Measurements from ENCODE around the gene PTRH1. TPM values are rescaled to one million over a fixed set of nuclear protein-coding genes. Genes with fewer than 3 reads are reported as not detected.

Gene PTRH1
- total and polyA plus RNA-seq, 7 experiments from 2014 or later, result 7.8 to 28.7 (median 9.4) TPM

DNA sequence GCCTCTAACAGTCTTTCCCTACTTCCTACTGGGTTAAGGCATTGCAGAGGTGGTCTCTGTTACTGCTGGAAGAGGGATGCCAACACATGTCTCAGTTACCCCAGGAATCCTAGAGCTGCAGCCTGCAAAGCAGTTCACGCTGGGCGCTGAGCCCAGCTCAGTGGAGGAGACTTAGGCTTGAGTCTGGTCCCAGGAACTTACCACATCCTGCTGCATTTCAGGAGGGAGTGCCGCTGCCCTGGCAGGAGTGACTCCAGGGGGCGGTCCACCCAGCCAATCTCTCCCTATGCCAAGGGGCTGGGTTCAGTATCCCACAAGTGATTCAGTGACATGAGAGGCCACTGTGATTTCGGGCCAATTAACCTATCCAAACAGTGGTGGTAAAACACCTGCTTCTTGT lies 8.0 kb upstream of the PTRH1 start:
- CTCF ChIA-PET, result interaction anchor here (0.6 kb wide), 1 partner anchor 336 kb away, joined by 4 read pairs; no protein-coding TSS in a partner anchor
- no peaks in the 10 kb centered on the region for H3K9me3 Mint-ChIP-seq
- Histone ChIP-seq H3K4me1 (ENCODE audit: control insufficient read depth in 2 of 2, insufficient read depth in 2 of 2, low read length in 2 of 2) (peaks cover 16 to 26% of the 10 kb centered on the region in 2 donors), H3K4me3 (ENCODE audit: low read length) (no peak overlapping the region), H3K27ac (ENCODE audit: low read depth, low read length) (no peak overlapping the region), H3K36me3 (ENCODE audit: control insufficient read depth in 2 of 3, insufficient read depth in 3 of 3, low read length in 3 of 3) (no peaks in the 10 kb centered on the region), H3K27me3 (ENCODE audit: control insufficient read depth in 2 of 2, insufficient read depth in 2 of 2, low read length in 2 of 2) (no peaks in the 10 kb centered on the region), H3K9me3 (ENCODE audit: control insufficient read depth in 2 of 3, low read length in 3 of 3) (no peaks in the 10 kb centered on the region)
- H3K4me3 Mint-ChIP-seq, result peak overlapping the region in 1 of 10 donors; percentile 51
- H3K27me3 Mint-ChIP-seq, result no peaks in the 10 kb centered on the region
- POLR2A ChIA-PET, result interaction anchor here (0.6 to 0.9 kb wide), 3 partner anchors 11 to 148 kb away, joined by 3 to 6 read pairs (median 3); no protein-coding TSS in a partner anchor
- ATAC-seq, result no peak
- intact Hi-C loops (cut with micrococcal nuclease), result no loop called here
- H3K4me1 Mint-ChIP-seq, result peaks cover 14 to 34% (median 21%) of the 10 kb centered on the region in 7 donors
- no peaks in the 10 kb centered on the region for H3K36me3 Mint-ChIP-seq
- peak overlapping the region in 2 of 9 donors; percentile 19 to 20 for H3K27ac Mint-ChIP-seq
- no peak for DNase-seq

DNA sequence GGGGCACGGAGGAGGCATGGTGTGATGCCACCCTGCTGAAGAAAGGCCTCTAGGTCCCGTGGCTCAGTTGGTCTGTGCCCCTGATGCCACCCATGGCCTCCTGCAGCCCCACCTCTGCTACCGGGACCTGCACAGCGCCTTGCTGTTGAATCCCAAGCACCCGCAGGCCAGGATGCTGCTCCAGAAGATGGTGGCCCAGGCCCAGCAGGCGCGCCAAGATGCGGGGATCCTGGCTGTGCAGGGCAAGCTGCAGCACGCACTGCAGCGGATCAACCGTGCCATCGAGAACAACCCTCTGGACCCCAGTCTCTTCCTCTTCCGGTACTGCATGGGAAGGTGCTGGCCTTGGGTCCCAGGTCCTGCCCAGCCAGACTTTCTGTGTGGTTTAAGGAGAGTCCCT lies 7.5 kb upstream of the PTRH1 start:
- H3K27ac Mint-ChIP-seq, result peak overlapping the region in 1 of 9 donors; percentile 19
- no peak for ATAC-seq
- Histone ChIP-seq H3K36me3 (ENCODE audit: control insufficient read depth in 2 of 3, insufficient read depth in 3 of 3, low read length in 3 of 3) (no peaks in the 10 kb centered on the region), H3K9me3 (ENCODE audit: control insufficient read depth in 2 of 3, low read length in 3 of 3) (no peaks in the 10 kb centered on the region), H3K4me3 (ENCODE audit: low read length) (no peak overlapping the region), H3K4me1 (ENCODE audit: control insufficient read depth in 2 of 2, insufficient read depth in 2 of 2, low read length in 2 of 2) (peaks cover 16 to 26% of the 10 kb centered on the region in 2 donors), H3K27ac (ENCODE audit: low read depth, low read length) (no peak overlapping the region), H3K27me3 (ENCODE audit: control insufficient read depth in 2 of 2, insufficient read depth in 2 of 2, low read length in 2 of 2) (no peaks in the 10 kb centered on the region)
- POLR2A ChIA-PET, result interaction anchor here (0.6 to 0.9 kb wide), 2 partner anchors 12 to 148 kb away, joined by 3 to 6 read pairs; no protein-coding TSS in a partner anchor
- DNase-seq, result no peak
- H3K4me1 Mint-ChIP-seq, result peaks cover 14 to 34% (median 21%) of the 10 kb centered on the region in 7 donors
- H3K27me3 Mint-ChIP-seq, result no peaks in the 10 kb centered on the region
- no peak overlapping the region for H3K4me3 Mint-ChIP-seq
- H3K9me3 Mint-ChIP-seq, result no peaks in the 10 kb centered on the region
- intact Hi-C loops (cut with micrococcal nuclease), result no loop called here
- no peaks in the 10 kb centered on the region for H3K36me3 Mint-ChIP-seq
- CTCF ChIA-PET, result no interaction called here

DNA sequence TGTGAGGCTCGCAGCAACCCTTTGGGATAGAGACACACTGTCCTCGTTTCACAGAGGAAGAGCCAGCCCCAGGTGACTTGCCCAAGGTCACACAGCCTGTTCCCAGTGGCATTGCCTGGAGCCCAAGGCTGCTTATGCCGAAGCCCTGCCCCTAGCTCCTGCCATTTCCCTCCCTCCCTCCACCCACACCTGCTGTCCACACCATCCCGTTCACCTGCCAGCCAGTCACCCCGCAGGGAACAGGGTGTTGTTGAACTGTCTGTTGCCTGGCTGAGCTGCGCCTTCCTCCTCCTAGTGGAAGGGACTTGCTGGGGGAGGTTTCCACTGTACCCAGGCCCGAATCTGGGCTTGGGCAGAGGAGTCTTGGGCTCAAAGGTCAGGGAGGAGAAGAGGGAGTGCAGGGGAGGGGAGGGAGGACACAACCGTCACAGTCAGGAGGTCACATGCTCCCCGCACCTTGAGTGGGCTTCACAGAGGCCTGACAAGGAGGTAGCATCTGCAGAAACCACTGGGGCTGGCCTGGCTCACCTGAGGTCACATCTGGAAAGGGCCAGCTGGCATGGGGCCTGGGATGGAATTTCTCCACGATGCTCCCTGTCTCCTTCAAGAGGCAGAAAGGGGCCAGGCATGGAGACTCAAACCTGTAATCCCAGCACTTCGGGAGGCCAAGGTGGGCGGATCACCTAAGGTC lies 6.7 kb upstream of the PTRH1 start:
- Mint-ChIP-seq H3K9me3 (no peaks in the 10 kb centered on the region), H3K36me3 (no peaks in the 10 kb centered on the region), H3K4me3 (no peak overlapping the region), H3K4me1 (peaks cover 14 to 34% (median 21%) of the 10 kb centered on the region in 7 donors), H3K27me3 (no peaks in the 10 kb centered on the region), H3K27ac (peak overlapping the region in 4 of 9 donors; percentile 45 to 84 (median 64))
- CTCF ChIA-PET, result no interaction called here
- POLR2A ChIA-PET, result interaction anchor here (0.5 to 0.6 kb wide), 2 partner anchors 20 to 29 kb away, joined by 3 read pairs; no protein-coding TSS in a partner anchor
- Histone ChIP-seq H3K4me1 (ENCODE audit: control insufficient read depth in 2 of 2, insufficient read depth in 2 of 2, low read length in 2 of 2) (peaks cover 16 to 26% of the 10 kb centered on the region in 2 donors), H3K36me3 (ENCODE audit: control insufficient read depth in 2 of 3, insufficient read depth in 3 of 3, low read length in 3 of 3) (no peaks in the 10 kb centered on the region), H3K9me3 (ENCODE audit: control insufficient read depth in 2 of 3, low read length in 3 of 3) (no peaks in the 10 kb centered on the region), H3K4me3 (ENCODE audit: low read length) (no peak overlapping the region), H3K27me3 (ENCODE audit: control insufficient read depth in 2 of 2, insufficient read depth in 2 of 2, low read length in 2 of 2) (no peaks in the 10 kb centered on the region), H3K27ac (ENCODE audit: low read depth, low read length) (no peak overlapping the region)
- ATAC-seq (no peak), DNase-seq (no peak)
- intact Hi-C loops (cut with micrococcal nuclease), result no loop called here

GRCh38 chr9:127721391-127721821 lies 5.9 kb upstream of the PTRH1 start:
- Mint-ChIP-seq H3K4me3 (peak overlapping the region in 5 of 10 donors; percentile 41 to 80 (median 62)), H3K9me3 (no peaks in the 10 kb centered on the region), H3K4me1 (peaks cover 14 to 34% (median 21%) of the 10 kb centered on the region in 7 donors), H3K36me3 (no peaks in the 10 kb centered on the region), H3K27me3 (no peaks in the 10 kb centered on the region), H3K27ac (peak overlapping the region in 6 of 9 donors; percentile 21 to 89 (median 74))
- H3K36me3 ChIP-seq (ENCODE audit: control insufficient read depth in 2 of 3, insufficient read depth in 3 of 3, low read length in 3 of 3), result no peaks in the 10 kb centered on the region
- ChIA-PET CTCF (no interaction called here), POLR2A (no interaction called here)
- no peaks in the 10 kb centered on the region for H3K9me3 ChIP-seq (ENCODE audit: control insufficient read depth in 2 of 3, low read length in 3 of 3)
- ATAC-seq (peak; percentile 59), DNase-seq (no peak)
- H3K27me3 ChIP-seq (ENCODE audit: control insufficient read depth in 2 of 2, insufficient read depth in 2 of 2, low read length in 2 of 2), result no peaks in the 10 kb centered on the region
- H3K4me3 ChIP-seq (ENCODE audit: low read length), result no peak overlapping the region
- H3K27ac ChIP-seq (ENCODE audit: low read depth, low read length), result no peak overlapping the region
- peaks cover 17 to 27% of the 10 kb centered on the region in 2 donors for H3K4me1 ChIP-seq (ENCODE audit: control insufficient read depth in 2 of 2, insufficient read depth in 2 of 2, low read length in 2 of 2)
- intact Hi-C loops (cut with micrococcal nuclease), result no loop called here

- DNase-seq (no peak), ATAC-seq (no peak)
- Mint-ChIP-seq H3K27ac (peak overlapping the region in 5 of 9 donors; percentile 42 to 93 (median 75)), H3K36me3 (no peaks in the 10 kb centered on the region), H3K4me3 (peak overlapping the region in 6 of 10 donors; percentile 23 to 80 (median 48)), H3K27me3 (no peaks in the 10 kb centered on the region), H3K4me1 (peaks cover 19 to 40% (median 24%) of the 10 kb centered on the region in 7 donors), H3K9me3 (no peaks in the 10 kb centered on the region)
- Histone ChIP-seq H3K27me3 (ENCODE audit: control insufficient read depth in 2 of 2, insufficient read depth in 2 of 2, low read length in 2 of 2) (no peaks in the 10 kb centered on the region), H3K36me3 (ENCODE audit: control insufficient read depth in 2 of 3, insufficient read depth in 3 of 3, low read length in 3 of 3) (no peaks in the 10 kb centered on the region), H3K4me1 (ENCODE audit: control insufficient read depth in 2 of 2, insufficient read depth in 2 of 2, low read length in 2 of 2) (peaks cover 22 to 32% of the 10 kb centered on the region in 2 donors), H3K9me3 (ENCODE audit: control insufficient read depth in 2 of 3, low read length in 3 of 3) (no peaks in the 10 kb centered on the region), H3K4me3 (ENCODE audit: low read length) (peak overlapping the region; percentile 16), H3K27ac (ENCODE audit: low read depth, low read length) (no peak overlapping the region)
- POLR2A ChIA-PET, result no interaction called here
- intact Hi-C loops (cut with micrococcal nuclease), result no loop called here
- CTCF ChIA-PET, result interaction anchor here (1.4 kb wide), 1 partner anchor 14 kb away, joined by 4 read pairs; the partner anchor contains the start of gene TOR2A
These were observed 5.4 kb upstream of the PTRH1 start for GRCh38 chr9:127720865-127721227.

DNA sequence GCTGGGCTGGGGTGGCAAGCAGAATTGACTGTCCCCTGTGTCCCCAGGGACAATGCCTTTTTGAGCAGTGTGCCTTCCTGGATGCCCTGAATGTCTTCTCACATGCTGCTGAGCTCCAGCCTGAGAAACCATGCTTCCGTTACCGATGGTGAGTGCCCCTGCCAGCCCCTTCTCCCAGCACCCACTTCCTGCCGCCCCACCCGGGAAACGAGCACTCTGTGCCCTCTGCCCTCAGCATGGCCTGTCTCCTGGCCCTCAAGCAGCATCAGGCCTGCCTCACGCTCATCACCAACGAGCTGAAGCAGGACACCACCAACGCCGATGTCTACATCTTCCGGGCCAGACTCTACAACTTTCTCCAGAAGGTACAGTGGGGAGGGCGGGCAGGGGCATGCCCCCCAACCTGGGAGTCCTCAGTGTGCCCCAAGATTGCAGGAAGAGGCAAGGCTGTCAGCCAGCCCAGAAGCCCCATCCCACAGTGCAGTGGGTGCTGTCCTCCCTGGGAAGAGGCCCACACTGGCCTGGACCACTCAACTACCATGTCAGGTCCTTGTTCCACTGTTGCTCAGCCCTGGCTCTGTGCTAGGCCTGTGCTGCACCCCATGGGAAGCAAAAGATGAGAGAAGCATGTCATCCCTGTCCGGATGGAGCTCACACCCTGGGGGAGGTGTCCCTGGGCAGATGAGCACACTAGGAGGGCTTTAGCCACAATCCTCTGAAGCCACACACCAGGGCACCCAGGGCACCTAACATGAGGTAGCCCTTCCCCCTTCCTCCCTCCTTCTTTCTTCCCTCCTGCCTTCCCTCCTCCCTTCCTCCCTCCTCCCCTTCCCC lies 4.8 kb upstream of the PTRH1 start:
- H3K36me3 Mint-ChIP-seq, result no peaks in the 10 kb centered on the region
- H3K27me3 ChIP-seq (ENCODE audit: control insufficient read depth in 2 of 2, insufficient read depth in 2 of 2, low read length in 2 of 2), result no peaks in the 10 kb centered on the region
- peaks cover 0 to 3% (median 0%) of the 10 kb centered on the region in 3 experiments for H3K36me3 ChIP-seq (ENCODE audit: control insufficient read depth in 2 of 3, insufficient read depth in 3 of 3, low read length in 3 of 3)
- no peak overlapping the region for H3K4me3 ChIP-seq (ENCODE audit: low read length)
- POLR2A ChIA-PET, result interaction anchor here (1.0 to 1.5 kb wide), 2 partner anchors 15 to 163 kb away, joined by 4 to 8 read pairs; partner anchors contain the start of gene TOR2A
- CTCF ChIA-PET, result interaction anchor here (1.4 kb wide), 1 partner anchor 15 kb away, joined by 4 read pairs; the partner anchor contains the start of gene TOR2A
- peak overlapping the region; percentile 12 to 83 (median 67) for H3K4me3 Mint-ChIP-seq
- DNase-seq (peak in 4 of 9 donors; percentile 18 to 34 (median 26)), ATAC-seq (no peak)
- peak overlapping the region; percentile 54 to 94 (median 84) for H3K27ac Mint-ChIP-seq
- peaks cover 22 to 32% of the 10 kb centered on the region in 2 donors for H3K4me1 ChIP-seq (ENCODE audit: control insufficient read depth in 2 of 2, insufficient read depth in 2 of 2, low read length in 2 of 2)
- H3K9me3 ChIP-seq (ENCODE audit: control insufficient read depth in 2 of 3, low read length in 3 of 3), result no peaks in the 10 kb centered on the region
- intact Hi-C loops (cut with micrococcal nuclease), result no loop called here
- no peaks in the 10 kb centered on the region for H3K9me3 Mint-ChIP-seq
- H3K27ac ChIP-seq (ENCODE audit: low read depth, low read length), result peak overlapping the region; percentile 56
- H3K27me3 Mint-ChIP-seq, result no peaks in the 10 kb centered on the region
- peaks cover 21 to 46% (median 25%) of the 10 kb centered on the region in 7 donors for H3K4me1 Mint-ChIP-seq
